HG02943 (cell line): ENCODE data around the gene SPATA2.
"Not testable (repeated sequence)": the region's sequence is repeated elsewhere in the genome, so short reads cannot be mapped to it uniquely, and the experiment has no call there.

Experiments
- ATAC-seq: cut with Tn5 transposase; IDR thresholded peaks from one replicate; pipeline ENCODE4 v1.9.1; 2021; ENCODE audit warnings: mild to moderate bottlenecking, low read depth, moderate library complexity; ENCODE audit not compliant: unreplicated experiment

The SPATA2 gene

GRCh38 chr20:49905415-49906091 is 9.8 kb downstream of the SPATA2 start:
- no peak for ATAC-seq

DNA sequence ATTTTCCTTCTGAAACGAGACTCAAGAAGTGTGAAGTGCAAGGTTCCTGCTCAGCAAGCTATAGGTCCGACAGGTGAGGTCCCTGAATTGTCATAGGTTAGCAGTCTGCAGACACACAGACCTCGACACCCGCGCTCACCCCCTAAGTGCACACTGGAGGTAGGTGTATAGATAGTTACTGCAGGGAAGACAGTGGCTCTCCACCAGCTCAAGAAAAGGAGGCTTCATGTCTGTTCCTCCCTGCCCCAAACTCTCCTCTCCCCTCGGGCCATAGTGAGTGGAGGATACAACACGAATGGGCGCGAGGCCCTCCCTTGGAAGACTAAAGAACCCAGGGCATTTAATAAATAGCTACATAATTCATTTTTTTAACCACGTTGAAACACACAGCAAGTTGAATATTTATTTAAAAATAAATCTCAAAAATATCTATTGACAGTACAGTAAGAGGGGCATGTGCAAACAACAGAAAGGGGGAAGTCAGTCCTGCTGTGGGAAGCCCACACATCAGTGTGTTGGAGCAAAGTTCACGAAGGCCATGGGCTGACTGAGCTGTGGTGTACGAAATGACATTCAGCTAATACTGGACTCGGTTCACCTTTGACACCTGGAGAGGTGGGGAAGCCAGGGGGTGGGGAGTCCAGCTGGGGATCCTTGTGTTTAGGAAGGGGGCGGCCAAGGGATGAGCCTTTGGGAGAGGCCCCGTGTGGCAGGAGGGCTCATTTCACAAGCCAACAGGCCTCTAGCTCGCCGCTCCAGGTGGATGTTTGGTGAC is 10.7 kb downstream of the SPATA2 start:
- ATAC-seq = no peak

DNA sequence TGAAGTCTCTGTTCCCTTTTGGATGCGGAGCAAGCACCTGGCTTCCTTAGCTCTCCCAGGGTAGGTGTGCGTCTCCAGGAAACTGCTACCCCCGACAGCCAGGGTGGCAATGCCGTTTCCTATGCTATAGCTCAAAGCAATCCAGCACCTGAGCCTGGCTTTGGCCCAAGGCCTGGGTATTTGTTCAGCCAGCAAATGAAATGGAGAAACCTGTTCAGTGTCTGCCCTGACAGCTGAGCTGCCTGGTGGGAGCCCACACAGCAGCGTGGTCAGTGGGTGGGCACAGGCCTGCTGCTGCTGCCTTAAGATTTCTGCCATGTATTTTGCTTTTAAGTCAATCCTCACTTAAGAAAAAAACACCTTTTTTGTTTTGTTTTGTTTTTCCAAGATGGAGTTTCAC is 13.7 kb downstream of the SPATA2 start:
- ATAC-seq = no peak

GRCh38 chr20:49899541-49900383 is 15.6 kb downstream of the SPATA2 start:
- ATAC-seq = no peak

DNA sequence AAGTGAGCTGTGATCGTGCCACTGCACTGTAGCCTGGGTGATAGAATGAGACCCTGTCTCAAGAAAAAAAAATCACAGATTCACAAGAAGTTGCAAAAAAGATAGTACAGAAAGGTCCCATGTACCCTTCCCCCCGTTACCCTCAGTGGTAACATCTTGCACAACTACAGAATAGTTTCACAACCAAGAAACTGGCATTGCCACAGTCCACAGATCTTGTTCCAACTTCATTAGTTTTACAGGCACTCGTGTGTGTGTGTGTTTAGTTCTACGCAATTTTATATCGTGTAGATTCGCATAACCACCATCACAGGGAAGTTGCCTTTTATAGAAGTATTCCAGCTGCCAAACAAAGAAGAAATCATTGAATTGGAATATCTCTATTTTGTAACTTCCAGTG is 19.1 kb downstream of the SPATA2 start:
- ATAC-seq = no peak

GRCh38 chr20:49895474-49896093 is 19.7 kb downstream of the SPATA2 start:
- ATAC-seq = not testable (repeated sequence)

DNA sequence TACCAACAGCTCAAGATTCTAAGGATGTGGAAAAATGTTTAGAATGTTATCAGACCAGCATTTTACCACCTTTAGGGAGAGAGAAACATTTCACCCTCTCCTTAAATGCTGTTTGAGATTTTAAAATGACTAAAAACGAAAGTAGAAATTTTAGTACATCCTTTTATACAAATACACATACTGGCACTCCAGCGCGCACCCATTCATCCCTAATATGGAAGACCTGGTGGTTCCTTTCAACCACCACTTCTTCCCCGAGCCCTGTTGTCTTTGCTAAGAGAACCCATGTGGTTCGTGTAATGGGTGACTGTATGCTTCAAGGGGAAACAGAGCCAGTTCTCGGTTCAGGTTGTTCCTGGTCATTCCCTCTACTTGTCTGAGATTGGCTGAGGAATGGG is 21.3 kb downstream of the SPATA2 start:
- ATAC-seq = no peak

DNA sequence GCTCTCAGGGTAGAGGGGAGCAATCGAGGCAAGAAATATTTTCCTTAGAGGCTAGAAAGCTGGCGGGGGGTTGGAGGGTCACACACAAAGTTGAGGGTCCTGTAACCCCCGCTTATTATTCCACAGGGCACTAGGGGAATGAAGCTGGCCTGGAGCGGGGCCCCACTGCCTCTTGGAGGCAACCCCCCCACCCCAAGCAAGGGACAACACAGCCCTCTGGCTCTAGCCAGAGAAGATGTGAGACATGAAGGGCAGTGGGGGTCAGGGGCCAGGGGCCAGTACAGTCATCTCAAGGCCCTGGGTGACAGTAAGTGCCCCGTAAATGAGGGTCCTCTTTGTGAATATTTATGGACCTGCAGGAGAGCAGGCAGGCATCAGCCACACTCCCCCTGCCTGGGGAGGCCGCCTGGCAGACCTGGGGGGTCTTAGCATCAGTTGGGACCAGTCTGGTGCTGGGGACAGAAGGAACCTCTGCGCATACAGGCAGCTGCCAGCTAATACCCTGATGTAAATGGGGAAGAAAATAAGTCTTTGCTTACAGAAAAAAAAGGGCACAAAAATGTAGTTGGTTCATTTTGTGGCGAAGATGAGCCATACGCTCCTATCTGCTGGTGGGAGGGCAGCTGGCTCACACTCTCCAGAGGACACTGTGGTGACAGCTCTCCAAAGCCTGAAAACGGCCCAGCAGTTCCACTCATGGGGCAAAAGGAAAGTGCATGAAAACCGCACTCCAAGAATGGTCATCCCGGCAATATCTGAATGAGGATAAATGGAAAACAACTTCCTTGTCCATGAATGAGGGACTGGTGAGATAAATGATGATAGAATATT is 21.9 kb downstream of the SPATA2 start:
- no peak for ATAC-seq

GRCh38 chr20:49892817-49893216 is 22.5 kb downstream of the SPATA2 start:
- ATAC-seq = no peak

DNA sequence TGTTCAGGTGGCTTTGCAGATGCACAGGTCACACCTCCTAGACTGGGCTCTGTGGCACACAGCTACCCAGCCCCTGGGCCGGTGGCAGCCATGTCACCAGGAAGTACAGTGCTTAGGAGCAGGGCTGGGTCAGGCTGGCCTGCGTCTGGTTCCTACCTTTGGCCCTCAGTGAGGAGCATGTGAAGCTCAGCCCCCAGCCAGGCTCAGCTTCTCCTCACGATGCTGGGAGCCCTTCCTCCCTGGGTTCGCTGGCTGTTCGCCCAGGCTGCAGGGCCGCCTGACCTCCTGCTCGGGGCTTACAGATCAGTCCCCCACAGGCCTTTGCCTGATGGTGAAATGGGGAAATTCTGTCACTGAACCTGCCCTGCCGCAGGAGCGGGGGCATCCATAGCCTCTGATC is 23.1 kb downstream of the SPATA2 start:
- ATAC-seq = no peak

DNA sequence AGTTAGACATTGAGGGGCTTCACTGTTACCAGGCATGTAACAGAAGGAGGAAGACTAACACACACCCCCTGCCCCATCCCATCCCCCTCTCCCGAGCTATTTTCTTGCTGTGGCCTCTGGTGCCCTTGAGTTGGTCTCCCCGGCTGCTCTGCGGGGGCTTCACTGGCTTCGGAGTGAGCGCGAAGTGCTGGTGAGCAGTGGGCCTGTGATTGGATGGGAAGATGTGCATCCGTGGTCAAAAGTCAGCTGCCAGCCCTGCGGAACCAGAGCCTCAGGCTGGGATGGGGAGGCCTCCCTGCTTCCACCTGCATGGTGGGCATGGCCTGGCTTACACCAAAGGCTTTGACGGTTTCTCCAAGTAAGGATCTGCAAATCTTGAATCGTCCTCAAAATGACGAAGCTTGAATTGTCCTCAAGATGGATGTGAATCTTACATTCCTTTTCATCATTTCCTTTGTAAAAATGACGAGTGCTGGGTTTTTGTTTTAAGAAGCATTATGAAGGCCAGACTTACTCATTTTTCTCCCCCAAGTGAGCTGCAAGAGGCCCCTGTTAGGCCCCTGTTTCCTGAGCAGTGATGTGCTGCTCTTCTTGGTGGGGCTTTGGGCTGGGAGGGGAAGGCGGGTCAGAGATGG is 23.7 kb downstream of the SPATA2 start:
- ATAC-seq = no peak

DNA sequence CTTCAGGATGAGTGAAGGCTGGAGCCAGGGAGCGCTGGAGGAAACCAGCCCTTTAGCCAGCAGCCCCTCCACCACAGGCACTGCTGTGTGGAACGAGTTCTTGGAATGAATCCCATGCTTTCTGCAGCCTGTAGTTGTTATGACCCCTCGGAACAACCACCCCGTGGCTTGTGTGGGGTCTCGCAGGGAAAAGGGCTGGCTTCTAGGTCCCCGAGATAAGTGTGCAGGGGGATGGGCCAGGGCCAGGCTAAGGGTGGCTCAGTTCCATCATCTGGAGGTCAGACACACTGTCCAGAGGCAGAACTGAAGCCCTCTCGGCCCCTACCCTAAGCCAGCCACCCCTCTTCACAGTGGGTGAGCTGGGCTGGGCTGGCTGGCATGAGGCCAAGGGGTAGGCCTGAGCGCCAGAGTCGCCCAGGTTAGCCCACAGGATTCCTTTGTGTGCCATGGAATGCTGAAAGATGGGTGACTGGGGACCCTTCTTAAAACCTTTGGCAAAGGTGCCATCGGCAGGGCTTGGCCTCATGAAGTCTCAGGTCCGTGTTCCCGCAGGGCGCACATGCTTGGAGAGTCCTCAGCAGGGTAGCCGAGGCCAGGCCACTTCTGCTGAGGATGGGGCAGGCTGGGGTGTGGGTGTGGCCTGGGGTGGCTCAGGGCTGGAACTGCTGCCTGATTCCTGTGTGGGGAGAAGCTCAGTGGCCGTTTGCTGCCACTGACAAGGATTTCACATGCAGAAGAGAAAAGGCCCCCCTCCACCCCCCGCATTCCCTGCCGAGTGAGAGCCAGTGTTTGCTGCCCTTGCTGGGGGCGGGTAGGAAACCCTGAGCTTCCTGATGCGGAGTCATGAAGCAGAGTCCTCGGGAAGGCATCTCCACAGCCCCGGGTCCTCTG is 24.6 kb downstream of the SPATA2 start:
- ATAC-seq = no peak

- ATAC-seq = no peak
Measured at GRCh38 chr20:49889935-49890333, 25.4 kb downstream of the SPATA2 start.

DNA sequence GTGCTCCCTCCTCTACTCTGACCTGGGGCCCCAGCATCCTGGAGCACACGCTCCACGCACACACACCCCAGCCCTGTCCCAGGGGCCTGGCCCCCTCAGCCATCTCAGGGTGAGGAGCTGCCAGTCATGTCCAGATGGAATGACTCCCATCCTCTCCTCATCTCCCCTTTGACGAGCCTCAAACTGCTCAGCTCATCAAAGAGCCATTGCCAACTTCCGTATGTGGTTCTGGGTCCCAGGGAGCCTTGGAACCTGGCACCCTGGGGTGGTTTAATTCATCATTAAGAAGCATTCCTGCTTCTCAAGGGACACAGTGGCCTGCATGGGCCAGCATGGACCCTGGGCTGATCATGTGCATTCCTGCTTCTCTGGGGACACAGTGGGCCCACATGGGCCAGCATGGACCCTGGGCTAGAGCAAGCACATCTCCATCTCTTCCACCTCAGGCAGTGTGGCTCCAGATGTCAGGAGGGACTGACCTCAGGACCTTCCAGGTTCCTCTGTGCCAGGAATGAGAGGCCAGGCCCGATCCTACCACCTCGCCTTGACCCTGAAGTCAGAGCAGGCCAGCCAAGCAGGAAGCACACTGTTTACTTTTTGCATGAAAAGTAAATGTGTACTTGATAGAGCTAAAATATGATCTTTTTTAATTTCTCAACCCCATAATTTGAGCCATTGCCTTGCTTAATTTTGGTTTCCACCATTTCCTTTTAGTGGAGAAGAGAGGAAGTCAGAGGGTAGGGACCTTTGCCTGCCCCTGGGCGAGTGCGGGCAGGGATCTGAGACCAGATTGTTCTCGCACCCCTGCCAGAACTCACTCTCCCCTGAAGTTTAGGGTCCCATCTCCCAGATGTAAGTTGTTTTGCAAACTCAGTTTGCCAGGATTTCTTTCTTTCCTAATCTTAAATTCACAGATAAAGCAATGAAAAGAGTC is 26.1 kb downstream of the SPATA2 start:
- no peak for ATAC-seq

DNA sequence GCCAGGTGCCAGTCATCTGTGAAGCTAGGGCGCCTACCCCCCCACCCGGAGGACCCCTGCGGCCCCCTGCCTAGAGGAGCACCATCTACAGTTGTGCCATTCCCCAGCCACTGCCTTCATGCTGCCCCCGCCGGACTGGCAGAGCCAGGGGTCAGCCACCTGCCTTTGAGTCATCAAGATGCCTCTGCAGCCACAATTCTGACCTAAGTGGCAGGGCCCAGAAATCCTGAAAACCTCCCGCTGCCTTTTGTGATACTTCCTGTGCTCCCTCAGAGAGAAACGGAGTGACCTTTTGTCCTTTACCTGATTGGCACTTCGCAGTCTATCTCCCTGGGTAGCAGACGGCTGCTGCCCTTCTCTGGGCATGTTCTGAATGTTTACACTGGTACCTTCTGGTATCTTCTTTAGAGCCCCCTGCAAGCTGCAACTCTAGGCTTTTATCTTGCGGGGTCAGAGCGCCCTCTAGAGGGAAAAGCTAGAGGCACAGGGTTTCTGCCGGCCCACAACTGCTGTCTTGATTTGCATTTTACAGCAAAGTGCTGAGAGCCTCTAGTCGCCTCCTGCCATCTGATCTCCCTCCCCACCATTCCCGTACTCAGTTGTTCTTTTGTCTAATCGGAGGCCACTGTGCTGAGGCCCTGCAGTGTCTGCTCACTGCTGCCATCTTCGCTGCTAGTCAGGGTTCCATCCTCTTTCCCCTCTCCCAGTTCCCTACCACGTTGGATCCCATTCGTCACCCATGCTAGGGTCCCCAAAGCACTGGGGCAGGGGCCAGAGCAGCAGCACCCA is 26.9 kb downstream of the SPATA2 start:
- ATAC-seq = no peak
